ENCODE results near the gene ACTR5.
"Not testable (repeated sequence)": the region's sequence is repeated elsewhere in the genome, so short reads cannot be mapped to it uniquely, and the experiment has no call there.

ACTR5 gene

DNA sequence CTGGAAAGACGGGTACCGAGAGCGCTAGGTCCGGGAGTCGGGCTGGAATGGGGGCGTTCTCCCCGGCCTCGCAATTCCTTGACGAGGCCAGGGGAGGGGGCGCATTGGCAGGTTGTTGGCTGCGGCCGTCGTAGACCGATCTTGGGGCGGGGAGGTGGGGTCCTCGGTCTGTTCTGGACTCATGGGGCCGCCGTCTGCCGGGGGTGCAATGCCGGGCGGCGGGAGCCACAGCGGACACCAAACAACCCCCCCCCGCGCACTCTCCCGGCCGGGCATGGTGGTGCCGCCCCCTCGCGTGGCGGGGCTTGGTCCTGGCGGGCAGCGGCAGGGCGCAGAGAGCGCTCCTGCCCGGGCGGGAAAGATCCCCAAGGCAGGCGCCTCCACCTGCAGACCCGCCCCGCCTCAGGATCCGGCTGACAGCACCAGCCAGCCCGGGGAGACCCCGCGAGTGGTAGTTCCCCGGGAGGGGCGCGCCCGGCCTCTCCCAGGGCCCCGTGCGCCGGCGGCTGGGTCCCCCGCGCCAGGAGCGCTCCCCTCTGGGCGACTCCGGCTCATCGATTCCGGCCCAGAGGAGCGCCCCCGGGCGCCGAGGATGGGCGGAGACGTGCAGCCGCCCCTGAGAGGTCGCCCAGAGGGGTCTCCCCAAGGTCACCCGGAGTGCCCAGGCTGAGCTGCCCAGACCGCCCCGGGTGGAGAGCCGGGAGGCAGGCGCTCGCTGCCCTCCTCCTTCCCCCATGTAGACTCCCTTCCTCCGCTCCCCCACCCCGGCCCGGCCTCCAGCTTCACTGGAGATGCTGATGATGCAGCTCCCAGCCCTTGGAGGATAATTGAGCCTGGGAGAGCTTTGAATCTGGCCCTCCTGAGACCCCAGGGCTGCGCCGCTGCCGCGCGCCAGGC is 57.9 kb downstream of the ACTR5 start:
- peak; percentile 32 for DNase-seq

GRCh38 chr20:38806855-38807655 is 58.8 kb downstream of the ACTR5 start:
- DNase-seq, result peak; percentile 24

DNA sequence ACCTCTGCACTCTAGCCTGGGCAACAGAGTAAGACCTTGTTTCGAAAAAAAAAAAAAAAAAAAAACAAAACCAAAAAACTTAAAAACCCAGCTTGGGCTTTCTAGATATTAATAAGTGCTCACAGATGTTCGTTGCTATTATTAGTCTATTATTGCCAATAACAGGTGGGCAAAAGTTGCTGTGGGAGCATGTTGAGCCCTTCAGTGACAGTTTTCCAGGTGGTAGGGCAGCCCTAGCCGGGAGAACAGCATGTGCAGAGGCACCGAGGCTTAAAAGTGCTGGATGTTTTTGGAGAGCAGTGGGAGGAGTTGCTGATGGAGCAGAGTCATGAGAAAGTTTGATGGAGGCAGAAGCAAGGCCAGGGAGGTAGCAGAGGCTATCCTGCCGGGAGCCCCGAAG is 61.7 kb downstream of the ACTR5 start:
- no peak for DNase-seq

- no peak for DNase-seq
Observed at GRCh38 chr20:38810926-38811630, 62.8 kb downstream of the ACTR5 start.

DNA sequence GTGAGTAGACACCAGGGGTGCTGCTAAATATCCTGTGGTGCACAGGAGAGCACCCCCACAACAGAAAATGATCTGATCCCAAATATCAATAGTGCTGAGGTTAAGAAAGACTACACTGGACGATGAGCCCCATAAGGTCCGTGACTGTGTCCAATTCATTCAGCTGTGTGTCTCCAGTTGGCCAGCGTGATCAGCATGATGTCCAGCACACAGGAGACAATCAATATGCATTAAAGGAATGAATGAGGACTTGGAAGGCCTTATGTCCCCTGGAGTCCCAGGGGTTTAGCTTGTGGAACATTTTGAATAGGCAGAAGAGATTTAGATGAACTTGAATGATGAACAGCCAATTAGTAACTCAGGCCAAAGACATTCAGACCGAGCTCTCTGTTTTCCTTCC is 63.5 kb downstream of the ACTR5 start:
- no peak for DNase-seq

GRCh38 chr20:38812182-38812581 is 63.9 kb downstream of the ACTR5 start:
- no peak for DNase-seq

GRCh38 chr20:38812709-38813573 is 64.7 kb downstream of the ACTR5 start:
- DNase-seq, result no peak

- DNase-seq, result not testable (repeated sequence)
Observed at GRCh38 chr20:38813574-38813962, 65.3 kb downstream of the ACTR5 start.

GRCh38 chr20:38815446-38815845 is 67.2 kb downstream of the ACTR5 start:
- DNase-seq, result no peak

DNA sequence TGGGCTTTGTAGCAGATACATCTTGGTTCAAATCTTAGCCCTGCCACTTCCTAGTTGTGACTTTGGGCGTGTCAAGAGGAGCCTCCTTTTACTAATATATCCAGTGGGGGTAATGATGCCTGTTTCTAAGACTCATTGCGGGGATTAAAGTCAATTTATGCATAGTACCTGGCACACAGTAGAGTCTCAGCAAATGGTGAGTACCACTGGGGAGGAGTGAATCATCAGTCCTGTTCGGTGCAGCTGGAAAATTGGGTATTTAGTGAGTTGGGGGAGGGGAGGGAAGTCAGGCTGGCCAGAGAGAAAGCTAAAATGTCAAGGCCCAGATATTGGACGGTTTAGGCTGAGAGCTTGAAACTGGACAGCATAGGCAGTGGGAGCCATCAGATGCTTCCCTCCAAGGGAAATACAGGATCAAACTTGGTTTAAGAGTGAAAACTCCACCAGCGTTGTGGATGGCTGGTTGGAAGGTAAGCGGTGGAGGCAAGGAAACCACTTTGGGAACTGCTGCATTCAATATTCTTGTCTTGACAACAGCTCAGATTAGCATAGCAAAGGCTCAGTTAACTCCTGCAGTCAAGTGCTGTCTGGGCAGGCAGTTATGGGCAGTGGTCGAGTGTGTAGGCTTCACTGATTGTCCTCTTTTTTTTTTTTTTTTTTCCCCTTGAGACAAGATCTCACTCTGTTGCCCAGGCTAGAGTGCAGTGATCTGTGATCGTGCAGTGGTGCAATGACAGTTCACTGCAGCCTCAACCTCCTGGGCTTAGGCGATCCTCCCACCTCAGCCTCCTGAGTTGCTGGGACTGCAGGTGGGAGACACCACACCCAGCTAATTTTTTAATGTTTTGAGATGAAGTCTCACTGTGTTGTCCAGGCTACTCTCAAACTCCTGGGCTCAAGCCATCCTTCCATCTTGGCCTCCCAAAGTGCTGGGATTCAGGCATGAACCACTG is 70.1 kb downstream of the ACTR5 start:
- DNase-seq, result no peak
